Astrocyte (in vitro differentiated cells and primary cell): ENCODE results near the gene AGPAT3. TPM values are rescaled to one million over a fixed set of nuclear protein-coding genes. Genes with fewer than 3 reads are reported as not detected.

Source experiments
- DNase-seq: peaks from one replicate; pipeline ENCODE4 v3.0.0-alpha.2; 2010; ENCODE audit warnings: low read depth
- FAIRE-seq: peaks from 2 replicates; lab custom pipeline; 2011; peaks lifted over from hg19 to GRCh38; lab: Jason Lieb, UNC
- H2AFZ ChIP-seq: 2 replicates; pipeline ENCODE4 v1.6.0; 2012; ENCODE audit warnings: low read depth, low read length, inconsistent platforms
- H3K27ac ChIP-seq: 2 replicates; pipeline ENCODE4 v1.5.1; 2011; ENCODE audit warnings: low read depth, low read length, inconsistent platforms
- H3K27me3 ChIP-seq: 2 replicates; pipeline ENCODE4 v1.6.0; 2011; ENCODE audit warnings: low read length, inconsistent platforms; ENCODE audit not compliant: insufficient read depth
- H3K36me3 ChIP-seq: 2 replicates; pipeline ENCODE4 v1.5.1; 2011; ENCODE audit warnings: low read length, inconsistent platforms; ENCODE audit not compliant: insufficient read depth
- H3K4me1 ChIP-seq: 2 replicates; pipeline ENCODE4 v1.5.1; 2011; ENCODE audit warnings: low read length, inconsistent platforms; ENCODE audit not compliant: insufficient read depth
- H3K4me2 ChIP-seq: 2 replicates; pipeline ENCODE4 v1.6.0; 2012; ENCODE audit warnings: low read length, inconsistent platforms
- H3K4me3 ChIP-seq: 2 replicates; pipeline ENCODE4 v1.5.1; 2011; ENCODE audit warnings: low read depth, mild to moderate bottlenecking, low read length, inconsistent platforms; ENCODE audit not compliant: insufficient read depth
- H3K79me2 ChIP-seq: 2 replicates; pipeline ENCODE4 v1.6.0; 2012; ENCODE audit warnings: mild to moderate bottlenecking, low read length, inconsistent platforms; ENCODE audit not compliant: insufficient read depth
- H3K9ac ChIP-seq: 2 replicates; pipeline ENCODE4 v1.6.0; 2012; ENCODE audit warnings: mild to moderate bottlenecking, low read length, inconsistent platforms
- H3K9me3 ChIP-seq: 2 replicates; pipeline ENCODE4 v1.5.1; 2012; ENCODE audit warnings: low read depth, mild to moderate bottlenecking, low read length, inconsistent platforms; ENCODE audit not compliant: insufficient read depth
- H4K20me1 ChIP-seq: 2 replicates; pipeline ENCODE4 v1.6.0; 2012; ENCODE audit warnings: low read length, inconsistent platforms; ENCODE audit not compliant: insufficient read depth
- H3K27ac Mint-ChIP-seq: one replicate; pipeline ENCODE4 v1.8.0; 2021; ENCODE audit warnings: mild to moderate bottlenecking, mixed read lengths; ENCODE audit not compliant: unreplicated experiment
- H3K27me3 Mint-ChIP-seq: one replicate; pipeline ENCODE4 v1.8.0; 2021; ENCODE audit warnings: low read depth, mixed read lengths; ENCODE audit not compliant: unreplicated experiment
- H3K36me3 Mint-ChIP-seq: one replicate; pipeline ENCODE4 v1.8.0; 2021; ENCODE audit warnings: low read depth, mixed read lengths; ENCODE audit not compliant: unreplicated experiment
- H3K4me1 Mint-ChIP-seq: one replicate; pipeline ENCODE4 v1.8.0; 2021; ENCODE audit warnings: low read depth, mixed read lengths; ENCODE audit not compliant: unreplicated experiment
- H3K4me3 Mint-ChIP-seq: one replicate; pipeline ENCODE4 v1.8.0; 2021; ENCODE audit warnings: mild to moderate bottlenecking, moderate library complexity, mixed read lengths; ENCODE audit not compliant: unreplicated experiment
- H3K9me3 Mint-ChIP-seq: one replicate; pipeline ENCODE4 v1.8.0; 2021; ENCODE audit warnings: mild to moderate bottlenecking, mixed read lengths; ENCODE audit not compliant: unreplicated experiment
- EZH2 ChIP-seq: IDR thresholded peaks from 2 replicates; pipeline ENCODE4 v1.6.1; 2012; ENCODE audit warnings: mild to moderate bottlenecking, low read length, inconsistent platforms; ENCODE audit not compliant: insufficient read depth
- total RNA-seq: library from RNA; stranded (reverse); gene quantifications from 2 replicates; pipeline ENCODE4 v1.2.1, GENCODE V29; 2021
- TF ChIP-seq, protein P1 (sequence below): IDR thresholded peaks from 2 replicates; pipeline ENCODE4 v1.5.1; 2011; ENCODE audit warnings: low read depth, mild to moderate bottlenecking, inconsistent platforms, low read length, moderate library complexity; ENCODE audit not compliant: insufficient read depth

Gene AGPAT3
- total RNA-seq, 1 donor from 2014 or later: 34.7 TPM

DNA sequence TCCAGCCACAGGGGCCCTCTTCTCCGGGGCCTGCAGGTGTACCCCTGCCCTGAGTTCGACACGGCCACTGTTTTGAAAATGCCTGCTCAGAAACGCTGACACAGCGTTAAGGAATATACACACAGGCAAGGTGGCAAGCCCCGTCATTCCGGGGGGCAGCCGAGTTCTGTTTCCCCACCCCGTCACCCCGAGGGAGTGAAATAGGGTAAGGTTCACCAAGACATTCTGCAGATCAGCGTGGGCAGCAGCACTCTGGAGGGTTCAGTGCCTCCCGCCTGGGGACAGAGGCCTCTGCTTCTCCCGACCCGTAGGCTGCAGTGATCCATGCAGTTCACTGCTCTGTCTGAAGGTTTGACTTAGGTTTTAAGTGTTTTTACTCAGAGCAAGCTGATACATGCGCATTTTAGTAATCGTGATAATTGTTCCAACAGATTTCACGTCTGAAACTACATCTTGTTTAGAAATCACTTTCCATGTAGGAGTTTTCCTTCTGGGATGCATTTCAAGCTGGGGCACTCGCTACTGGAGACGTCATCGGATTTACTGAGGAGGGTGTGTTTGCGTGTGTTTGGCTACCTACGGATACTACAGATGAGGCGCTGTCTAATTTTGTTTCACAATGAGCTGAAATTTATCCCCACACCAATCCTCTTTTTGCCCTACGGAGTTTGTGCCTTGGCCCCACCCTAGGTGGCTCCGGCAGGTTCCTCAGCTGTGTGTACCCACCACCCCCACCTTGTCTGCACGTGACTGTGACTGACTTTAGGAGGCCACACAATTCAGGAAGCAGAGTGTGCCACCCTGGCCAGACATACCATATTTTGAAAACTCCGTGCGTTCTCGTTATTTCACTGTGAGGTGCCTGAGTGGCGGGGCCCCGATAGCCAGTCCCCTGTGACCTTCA lies 63.5 kb downstream of the AGPAT3 start:
- Histone ChIP-seq H2AFZ (no peak overlapping the region), H3K9me3 (no peaks in the 10 kb centered on the region), H3K36me3 (no peaks in the 10 kb centered on the region), H3K4me3 (no peak overlapping the region), H3K9ac (no peak overlapping the region), H3K4me2 (no peak overlapping the region), H3K27me3 (no peaks in the 10 kb centered on the region), H3K27ac (no peak overlapping the region), H3K79me2 (no peaks in the 10 kb centered on the region), H3K4me1 (no peaks in the 10 kb centered on the region), H4K20me1 (peaks cover 32% of the 10 kb centered on the region)
- Mint-ChIP-seq H3K36me3 (peaks cover 10% of the 10 kb centered on the region), H3K4me1 (peaks cover 6% of the 10 kb centered on the region), H3K4me3 (no peak overlapping the region), H3K9me3 (no peaks in the 10 kb centered on the region), H3K27ac (no peak overlapping the region), H3K27me3 (peaks cover 4% of the 10 kb centered on the region)
- no peak for DNase-seq
- TF ChIP-seq EZH2: no peak
- TF ChIP-seq, protein P1, sequence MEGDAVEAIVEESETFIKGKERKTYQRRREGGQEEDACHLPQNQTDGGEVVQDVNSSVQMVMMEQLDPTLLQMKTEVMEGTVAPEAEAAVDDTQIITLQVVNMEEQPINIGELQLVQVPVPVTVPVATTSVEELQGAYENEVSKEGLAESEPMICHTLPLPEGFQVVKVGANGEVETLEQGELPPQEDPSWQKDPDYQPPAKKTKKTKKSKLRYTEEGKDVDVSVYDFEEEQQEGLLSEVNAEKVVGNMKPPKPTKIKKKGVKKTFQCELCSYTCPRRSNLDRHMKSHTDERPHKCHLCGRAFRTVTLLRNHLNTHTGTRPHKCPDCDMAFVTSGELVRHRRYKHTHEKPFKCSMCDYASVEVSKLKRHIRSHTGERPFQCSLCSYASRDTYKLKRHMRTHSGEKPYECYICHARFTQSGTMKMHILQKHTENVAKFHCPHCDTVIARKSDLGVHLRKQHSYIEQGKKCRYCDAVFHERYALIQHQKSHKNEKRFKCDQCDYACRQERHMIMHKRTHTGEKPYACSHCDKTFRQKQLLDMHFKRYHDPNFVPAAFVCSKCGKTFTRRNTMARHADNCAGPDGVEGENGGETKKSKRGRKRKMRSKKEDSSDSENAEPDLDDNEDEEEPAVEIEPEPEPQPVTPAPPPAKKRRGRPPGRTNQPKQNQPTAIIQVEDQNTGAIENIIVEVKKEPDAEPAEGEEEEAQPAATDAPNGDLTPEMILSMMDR: no peak
- no peak for FAIRE-seq

DNA sequence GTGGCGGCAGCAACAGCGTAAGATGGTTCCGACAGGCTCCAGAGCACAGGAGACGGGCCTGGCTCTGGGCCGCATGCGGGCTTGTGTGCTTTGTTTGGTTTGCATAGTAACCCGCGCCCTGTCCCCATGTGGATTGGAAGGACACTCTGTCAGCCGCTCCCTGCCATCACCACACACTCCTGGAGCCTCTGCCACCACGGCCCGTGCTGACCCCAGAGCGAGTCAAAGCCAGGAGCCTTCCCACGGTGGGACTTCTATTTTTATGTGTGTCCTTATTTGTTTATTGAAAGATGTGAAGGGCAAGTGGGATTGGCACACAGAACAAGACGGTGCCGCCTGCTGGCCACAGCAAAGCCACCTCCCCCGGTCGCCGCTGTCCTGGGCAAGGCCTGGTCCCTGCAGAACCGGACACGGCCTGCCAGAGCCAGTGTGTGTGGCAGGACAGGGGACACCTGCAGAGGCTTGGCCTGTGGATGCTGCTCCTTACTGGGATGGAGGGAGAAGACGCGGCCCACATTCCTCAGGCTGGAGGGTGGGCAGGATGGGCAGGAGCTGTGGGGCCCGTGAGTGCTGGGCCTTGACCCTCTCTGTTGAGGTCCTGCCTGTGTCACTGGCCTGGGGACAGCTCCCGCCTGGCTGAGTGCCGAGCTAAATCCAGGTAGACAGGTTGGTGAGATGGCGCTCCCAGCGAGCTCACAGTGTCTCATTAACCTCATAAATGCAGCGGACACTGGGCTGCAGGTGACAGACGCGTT lies 64.4 kb downstream of the AGPAT3 start:
- Histone ChIP-seq H3K36me3 (no peaks in the 10 kb centered on the region), H3K27ac (no peak overlapping the region), H3K4me2 (no peak overlapping the region), H3K27me3 (no peaks in the 10 kb centered on the region), H4K20me1 (peaks cover 35% of the 10 kb centered on the region), H3K79me2 (no peaks in the 10 kb centered on the region), H3K9ac (no peak overlapping the region), H3K4me1 (no peaks in the 10 kb centered on the region), H2AFZ (no peak overlapping the region), H3K9me3 (no peaks in the 10 kb centered on the region), H3K4me3 (no peak overlapping the region)
- TF ChIP-seq, protein P1: no peak
- no peak for TF ChIP-seq EZH2
- DNase-seq: no peak
- Mint-ChIP-seq H3K36me3 (peaks cover 12% of the 10 kb centered on the region), H3K27ac (no peak overlapping the region), H3K4me1 (peaks cover 4% of the 10 kb centered on the region), H3K9me3 (no peaks in the 10 kb centered on the region), H3K4me3 (no peak overlapping the region), H3K27me3 (peaks cover 4% of the 10 kb centered on the region)
- no peak for FAIRE-seq
